Stimulated activated CD4-positive, alpha-beta T cell treated with anti-CD3 and anti-CD28 coated beads, Interleukin-4, amount 100 ng/mL, for 24 hours (primary cell): ENCODE measurements around the gene NPIPB9.
"Not testable (repeated sequence)": the region's sequence is repeated elsewhere in the genome, so short reads cannot be mapped to it uniquely, and the experiment has no call there.

ENCODE experiments used
- DNase-seq: peaks from one replicate; pipeline ENCODE4 v3.0.0-alpha.2; 2020

Gene NPIPB9

DNA sequence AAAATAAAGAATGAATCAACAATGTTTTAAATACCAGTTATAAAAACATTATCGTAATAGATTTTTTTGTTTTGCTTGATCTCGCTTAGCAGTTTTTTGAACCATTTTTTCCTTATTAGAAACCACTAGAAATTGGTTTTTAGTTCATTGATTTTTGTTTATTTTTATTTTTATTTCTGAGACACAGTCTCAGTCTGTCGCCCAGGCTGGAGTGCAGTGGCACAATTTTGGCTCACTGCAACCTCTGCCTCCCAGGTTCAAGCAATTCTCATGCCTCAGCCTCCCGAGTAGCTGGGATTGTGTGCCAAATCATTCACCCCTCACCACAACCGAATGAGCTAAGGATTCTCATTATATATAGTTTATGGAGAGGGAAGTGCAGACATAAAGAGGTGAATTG, at the start of gene NPIPB9:
Gene NPIPB9 (plus strand): TSS at position 301 of the 400 bp plus-strand sequence.
- not testable (repeated sequence) for DNase-seq

DNA sequence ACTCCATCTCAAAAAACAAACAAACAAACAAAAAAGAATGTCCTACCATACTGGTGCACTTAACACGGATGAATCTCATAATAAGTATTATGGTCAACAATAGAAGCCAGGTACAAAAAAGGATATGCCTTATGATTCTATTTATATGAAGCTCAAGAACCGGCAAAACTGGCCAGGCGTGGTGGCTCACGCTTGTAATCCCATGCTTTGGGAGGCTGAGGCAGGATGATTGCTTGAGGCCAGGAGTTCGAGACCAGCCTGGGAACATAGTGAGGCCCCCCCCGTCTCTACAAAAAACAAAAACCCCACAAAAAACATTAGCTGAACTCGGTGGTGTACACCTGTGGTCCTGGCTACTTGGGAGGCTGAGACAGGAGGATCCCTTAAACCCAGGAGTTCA, 47.3 kb upstream of the NPIPB9 start:
- DNase-seq, result not testable (repeated sequence)

DNA sequence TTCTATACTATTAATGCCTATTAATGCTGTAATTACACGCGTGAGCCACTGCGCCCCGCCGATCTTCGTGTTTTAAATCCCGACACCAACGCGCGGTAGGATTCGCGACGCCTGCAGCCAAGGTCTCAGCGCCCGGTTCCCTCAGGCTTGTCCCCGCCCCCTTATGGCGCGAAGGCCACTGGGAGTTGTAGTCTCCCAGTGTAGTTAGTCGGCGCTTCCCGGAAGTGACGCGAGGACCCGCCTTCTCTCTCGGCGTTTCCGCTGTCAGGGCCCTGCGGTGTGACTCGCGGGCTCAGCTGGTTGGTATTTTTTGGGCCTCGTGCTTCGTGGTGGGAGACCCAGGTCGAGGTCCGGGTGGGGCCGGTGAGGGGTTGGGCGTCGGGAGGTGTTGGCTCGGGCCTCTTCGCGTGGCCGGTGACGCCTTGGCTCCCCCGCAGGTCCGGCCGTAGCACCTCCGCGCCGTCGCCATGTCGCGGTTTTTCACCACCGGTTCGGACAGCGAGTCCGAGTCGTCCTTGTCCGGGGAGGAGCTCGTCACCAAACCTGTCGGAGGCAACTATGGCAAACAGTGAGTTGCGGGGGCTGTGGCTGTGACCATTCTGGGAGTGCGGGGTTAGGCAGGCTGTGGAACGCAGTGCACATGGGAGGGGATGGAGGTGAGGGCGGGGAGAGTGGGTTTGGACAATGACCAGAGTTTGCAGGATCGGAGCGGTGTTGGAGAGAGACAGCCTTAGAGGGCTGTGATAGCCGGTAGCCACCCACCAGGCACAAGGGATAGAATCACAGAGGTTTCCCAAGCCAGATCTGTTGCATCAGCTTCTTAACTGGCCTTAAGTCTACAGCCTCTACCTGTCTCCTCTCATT, 40.1 kb upstream of the NPIPB9 start, which contains the start of gene EIF3C:
Gene EIF3C (plus strand): TSS at position 245 of the 864 bp plus-strand sequence. CDS start 223 bp downstream, at position 468.
- not testable (repeated sequence) for DNase-seq

DNA sequence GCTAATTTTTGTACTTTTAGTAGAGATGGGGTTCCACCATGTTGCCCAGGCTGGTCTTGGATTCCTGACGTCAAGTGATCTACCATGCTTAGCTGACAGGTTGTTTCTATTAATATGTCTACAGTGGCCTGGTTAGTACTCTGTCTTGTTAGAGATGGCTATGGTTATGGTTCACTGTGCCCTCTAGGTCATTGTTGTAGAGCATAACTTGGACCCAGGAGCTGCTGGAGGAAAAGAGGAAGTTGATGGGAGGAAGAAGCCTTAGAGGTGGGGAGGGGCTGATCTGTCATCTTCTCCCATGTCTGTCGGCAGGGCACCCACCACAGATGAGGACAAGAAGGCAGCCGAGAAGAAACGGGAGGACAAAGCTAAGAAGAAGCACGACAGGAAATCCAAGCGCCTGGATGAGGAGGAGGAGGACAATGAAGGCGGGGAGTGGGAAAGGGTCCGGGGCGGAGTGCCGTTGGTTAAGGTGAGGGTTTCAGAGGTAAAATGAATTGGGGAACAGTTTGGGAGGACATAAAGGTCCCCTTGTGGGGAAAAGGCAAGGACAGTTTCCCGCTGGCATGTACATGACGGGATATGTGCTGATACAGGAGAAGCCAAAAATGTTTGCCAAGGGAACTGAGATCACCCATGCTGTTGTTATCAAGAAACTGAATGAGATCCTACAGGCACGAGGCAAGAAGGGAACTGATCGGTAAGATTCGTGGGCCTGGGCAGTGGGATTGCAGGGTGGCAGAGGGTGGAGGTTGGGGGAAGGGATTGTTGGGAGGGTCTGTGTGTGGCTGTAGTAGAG, 28.5 kb upstream of the NPIPB9 start:
- DNase-seq, result not testable (repeated sequence)

DNA sequence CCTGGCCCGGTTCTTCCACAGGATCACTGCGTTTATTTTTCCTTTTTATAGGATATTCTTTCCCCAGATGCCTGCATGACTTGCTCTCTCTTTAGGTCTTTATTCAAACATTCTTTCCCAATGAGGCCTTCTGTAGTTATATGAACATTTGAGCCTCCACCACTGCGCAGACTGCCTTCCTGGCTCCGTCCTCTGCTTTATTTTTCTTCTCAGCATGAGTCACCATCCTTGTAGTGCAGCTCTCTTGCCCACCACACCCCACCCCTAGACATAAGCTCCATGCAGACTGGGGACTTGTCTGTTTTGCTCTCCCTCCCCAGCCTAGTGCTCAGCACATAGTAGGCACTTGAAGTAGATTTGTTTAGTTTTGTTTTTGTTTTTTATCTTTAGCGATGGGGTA, 20.3 kb upstream of the NPIPB9 start:
- DNase-seq, result not testable (repeated sequence)

DNA sequence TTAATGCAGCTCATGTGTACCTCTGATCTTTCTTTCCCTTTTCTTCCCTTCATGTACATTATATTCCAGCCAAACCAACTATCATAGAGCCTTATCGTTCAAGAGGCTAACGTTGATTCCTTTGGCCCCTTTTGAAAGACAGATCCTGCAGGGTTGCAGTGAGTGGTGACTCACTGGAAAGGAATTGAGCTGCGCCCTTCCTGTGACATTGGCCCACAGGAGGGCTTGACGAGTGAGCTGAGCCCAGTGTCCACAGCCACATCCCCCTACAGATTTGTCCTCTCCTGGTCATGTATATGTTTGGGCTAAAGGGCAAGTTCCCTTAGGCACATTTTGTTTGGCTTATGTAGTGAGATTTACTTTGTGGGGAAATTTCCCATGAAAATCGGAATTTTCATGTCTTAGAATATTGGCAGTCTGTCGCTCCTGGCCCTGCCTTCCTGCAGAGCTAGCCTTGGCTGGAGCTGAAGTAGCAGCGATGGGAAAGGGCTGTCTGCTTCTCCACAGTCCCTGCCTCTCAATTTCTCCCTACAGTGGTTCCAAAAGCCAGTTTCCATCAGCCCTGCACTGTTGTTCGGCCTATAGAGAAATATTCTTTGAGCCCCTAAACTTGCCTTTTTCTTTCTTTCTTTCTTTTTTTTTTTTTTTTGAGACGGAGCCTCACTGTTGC, 19.0 kb upstream of the NPIPB9 start:
- DNase-seq, result not testable (repeated sequence)

DNA sequence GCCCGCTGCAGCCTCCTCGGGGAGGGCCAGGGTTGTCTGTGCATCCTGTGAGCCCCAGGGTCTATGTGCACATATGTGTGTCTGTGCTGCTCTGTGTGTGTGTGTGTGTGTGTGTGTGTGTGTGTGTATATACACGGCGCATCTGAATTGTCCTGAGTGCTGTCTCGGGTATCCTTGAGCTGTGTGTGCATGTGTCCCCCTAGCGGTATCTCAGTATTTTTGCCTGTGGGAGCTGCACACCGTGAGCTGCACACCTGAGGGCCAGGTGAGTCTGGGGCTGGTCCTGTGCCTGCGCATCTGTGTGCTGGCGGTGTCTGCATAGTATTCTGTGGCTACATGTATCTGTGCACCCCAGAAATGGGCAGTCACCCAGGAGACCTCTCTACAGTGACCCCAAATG, 11.8 kb upstream of the NPIPB9 start:
- DNase-seq, result not testable (repeated sequence)

DNA sequence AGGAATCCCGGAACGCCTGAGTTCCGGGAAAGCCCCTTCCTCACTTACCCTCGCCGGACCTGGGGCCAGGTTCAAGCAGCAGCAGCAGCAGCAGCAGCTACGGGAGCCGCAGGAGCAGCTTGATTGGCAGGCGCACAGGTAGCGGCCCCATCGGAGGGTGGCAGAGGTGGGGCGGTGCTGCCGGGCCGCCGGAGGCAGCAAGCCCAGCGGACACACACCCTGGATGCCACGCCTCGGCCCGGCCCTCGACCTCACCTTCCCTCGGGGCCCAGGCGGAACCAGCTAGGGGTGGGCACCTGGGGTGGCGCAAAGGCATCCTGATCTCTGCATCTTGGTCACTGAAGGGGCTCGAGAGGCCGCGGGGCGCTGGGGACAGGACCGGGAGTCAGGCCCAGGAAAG, 11.0 kb upstream of the NPIPB9 start:
- not testable (repeated sequence) for DNase-seq

DNA sequence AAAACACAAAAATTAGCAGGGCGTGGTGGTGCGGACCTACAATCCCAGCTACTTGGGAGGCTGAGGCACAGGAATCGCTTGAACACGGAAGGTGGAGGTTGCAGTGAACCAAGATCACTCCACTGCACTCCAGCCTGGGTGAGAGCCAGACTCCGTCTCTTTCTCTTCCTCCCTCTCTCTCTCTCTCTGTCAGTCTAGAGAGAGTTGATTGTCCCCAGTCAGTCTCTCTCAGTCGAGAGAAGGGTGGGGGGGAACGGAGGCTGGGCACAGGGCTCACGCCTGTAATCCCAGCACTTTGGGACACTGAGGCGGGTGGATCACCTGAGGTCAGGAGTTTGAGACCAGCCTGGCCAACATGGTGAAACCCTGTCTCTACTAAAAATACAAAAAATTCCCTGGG, 10.3 kb upstream of the NPIPB9 start:
- not testable (repeated sequence) for DNase-seq

DNA sequence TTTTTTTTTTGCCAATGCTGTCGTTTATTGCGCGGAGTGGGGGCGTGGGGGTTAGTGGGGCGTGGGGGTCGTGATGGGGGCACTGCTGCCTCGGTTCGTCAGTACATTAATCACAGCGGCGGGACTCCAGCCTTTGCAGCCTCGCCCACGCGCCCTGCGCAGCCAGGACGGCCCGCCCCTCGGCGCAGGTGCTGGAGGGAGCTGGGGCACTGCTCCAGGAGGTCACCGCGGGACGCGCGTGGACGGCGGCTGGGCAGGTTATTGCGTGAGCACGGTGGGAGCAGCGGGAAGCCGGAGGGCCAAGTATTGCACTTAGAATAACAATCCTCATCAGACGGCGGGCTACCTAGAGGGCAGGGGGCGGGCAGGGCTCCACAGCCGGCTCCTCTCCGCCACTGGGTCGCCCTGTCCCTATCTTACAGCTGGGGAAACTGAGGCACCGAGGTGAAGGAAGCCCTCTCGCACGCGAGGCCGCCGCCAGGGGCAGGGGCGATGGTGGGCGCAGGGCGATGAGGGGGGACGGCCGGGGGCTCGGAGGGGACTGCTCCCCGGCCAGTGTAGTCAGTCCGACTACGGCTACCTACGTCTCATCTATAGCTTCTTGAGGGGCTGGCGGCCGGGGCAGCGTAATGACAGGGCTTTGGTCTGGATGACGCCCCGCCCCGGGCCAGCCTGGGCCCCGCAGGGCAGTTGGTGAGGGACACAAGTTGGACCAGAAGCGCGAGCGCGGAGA, 4.8 kb upstream of the NPIPB9 start:
- DNase-seq, result not testable (repeated sequence)

DNA sequence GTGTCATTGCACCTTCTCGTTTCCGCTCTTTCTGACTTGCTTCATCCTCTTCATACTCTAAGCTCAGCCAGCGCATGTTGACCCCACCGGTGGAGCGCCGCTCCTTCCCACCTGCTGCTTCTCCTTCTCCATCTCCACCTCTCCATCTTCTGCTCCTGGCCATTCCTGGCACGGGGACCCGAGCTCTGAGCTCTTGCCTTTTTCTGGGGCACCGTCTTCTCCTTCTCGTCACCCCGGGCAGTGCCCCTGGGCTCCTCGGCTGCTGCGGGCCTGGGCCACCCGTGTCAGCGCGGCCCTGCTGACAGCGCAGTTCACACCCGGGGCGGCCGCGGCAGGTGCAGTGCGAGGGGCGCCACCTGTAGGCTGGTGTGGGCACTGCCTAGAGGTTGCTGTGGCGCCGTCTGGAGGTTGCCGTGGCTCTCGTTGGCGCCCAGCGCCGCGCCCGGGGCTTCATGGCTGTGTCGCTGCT, 1.6 kb upstream of the NPIPB9 start:
- peak; percentile 23 for DNase-seq

DNA sequence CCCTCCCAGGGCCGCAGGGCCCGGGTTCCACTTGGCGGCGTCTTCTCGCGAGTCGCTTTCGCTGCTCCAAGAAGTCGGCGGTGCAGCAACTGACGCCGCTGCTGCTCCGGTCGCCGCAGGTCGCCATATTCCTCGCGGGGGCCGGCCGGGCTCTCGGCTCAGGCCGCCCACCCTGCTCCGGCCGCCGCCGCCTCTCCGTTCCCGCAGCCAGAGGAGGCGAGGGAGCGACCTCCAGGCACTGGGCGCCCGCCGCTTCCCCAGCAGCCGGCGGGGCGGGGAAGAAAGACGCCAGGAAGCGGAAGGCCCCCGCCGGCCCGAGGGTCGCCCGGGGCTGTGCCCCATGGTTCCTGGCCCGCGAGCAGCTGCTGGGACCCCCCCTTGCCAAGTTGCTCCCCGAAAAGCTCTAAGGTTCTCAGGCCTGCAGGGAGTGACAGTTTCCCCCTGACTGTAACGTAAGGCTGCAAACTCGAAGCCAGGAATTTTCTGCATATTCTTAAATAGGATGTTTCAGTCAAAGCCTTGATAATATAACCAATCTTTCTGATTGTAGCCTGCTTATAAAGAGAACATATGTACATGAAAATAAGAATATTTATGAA, 1.0 kb upstream of the NPIPB9 start:
- not testable (repeated sequence) for DNase-seq

DNA sequence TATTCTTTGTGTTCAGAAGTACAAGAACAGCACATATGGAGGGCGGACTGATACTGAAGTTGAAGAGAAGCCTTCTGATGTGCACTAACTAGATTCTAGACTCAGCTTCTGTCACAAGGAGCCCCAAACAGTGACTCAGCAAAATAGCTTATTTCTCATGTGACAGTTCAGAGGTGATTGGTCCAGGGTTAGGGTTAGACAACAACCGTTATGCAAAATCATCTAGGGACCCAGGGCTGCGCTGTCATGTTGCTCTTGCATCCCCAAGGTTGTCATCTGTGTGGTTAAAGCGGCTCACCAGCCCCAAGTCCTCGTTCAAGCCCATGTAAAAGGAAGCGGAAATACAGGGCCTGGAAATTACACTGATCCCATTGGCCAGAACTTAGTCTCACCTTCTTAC, 30.1 kb downstream of the NPIPB9 start:
- not testable (repeated sequence) for DNase-seq

DNA sequence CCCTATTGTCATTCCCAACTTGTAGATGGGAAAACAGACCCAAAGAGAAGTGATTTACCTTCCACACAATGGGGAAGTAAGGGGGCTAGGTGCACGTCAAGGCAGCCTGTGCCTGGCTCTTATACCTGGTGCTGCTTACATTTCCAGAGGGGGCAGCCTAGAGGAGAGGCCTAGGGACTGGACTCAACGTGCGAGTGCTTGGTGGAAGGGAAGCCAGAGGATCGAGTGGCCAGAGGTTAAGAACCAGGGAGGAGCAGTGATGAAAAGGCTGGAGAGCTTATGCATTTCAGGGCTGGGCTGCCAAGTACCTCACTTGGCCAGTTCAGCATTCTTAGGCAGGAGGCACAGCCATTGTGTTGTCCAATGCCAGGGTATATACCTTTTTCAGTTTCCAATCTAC, 30.8 kb downstream of the NPIPB9 start:
- DNase-seq, result not testable (repeated sequence)

DNA sequence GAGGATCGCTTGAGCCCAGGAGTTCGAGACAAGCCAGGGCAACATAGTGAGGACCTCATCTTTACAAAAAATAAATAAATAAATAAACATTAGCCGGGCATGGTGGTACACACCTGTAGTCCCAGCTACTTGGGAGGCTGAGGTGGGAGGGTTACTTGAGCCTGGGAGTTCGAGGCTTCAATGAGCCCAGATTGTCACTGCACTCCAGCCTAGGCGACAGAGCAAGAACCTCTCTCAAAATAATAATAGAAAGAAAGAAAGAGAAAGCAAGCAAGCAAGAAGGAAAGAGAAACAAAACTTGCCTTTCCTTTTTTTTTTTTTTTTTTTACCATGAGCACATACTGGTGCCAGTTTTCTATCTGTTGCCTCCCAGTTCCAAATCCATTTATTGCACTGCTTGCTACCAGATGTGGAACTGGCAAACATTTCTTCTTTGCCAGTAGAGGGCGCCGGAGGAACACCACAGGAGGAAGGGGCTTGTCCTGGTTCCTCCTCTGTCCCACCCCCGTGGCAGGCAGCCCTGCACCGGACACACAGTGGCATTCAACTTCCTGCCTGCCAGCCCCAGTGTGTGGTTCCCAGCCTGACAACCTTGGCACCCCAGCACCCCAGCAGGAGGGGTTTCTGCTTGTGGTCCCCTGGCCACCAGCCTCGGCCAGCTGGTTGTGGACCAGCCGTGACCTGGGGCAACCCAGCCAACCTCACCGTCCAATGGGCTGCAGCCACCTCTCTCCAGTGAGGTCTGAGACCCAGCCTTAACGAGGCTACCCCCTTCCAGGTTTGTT, 50.8 kb downstream of the NPIPB9 start:
- DNase-seq, result peak; percentile 84

DNA sequence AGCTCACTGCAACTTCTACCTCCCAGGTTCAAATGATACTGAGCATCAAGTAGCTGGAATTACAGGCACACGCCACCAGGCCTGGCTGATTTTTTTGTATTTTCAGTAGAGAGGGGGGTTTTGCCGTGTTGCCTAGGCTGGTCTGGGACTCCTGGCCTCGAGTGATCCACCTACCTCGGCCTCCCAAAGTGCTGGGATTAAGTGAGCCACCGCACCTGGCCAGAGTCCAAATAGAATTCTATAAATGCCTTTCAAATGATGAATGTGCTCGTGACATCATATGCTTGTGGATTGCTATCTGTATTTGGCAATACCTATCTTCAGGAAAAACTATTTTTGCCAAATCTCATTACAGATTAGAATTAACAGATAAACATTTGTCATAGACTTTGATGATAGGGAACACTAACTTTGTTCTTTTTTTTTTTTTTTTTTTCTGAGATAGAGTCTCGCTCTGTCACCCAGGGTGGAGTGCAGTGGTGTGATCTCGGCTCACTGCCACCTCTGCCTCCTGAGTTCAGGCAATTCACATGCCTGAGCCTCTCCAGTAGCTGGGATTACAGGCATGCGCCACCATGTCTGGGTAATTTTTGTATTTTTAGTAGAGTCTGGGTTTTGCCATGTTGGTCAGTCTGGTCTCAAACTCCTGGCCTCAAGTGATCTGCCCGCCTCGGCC, 56.0 kb downstream of the NPIPB9 start:
- DNase-seq, result not testable (repeated sequence)

DNA sequence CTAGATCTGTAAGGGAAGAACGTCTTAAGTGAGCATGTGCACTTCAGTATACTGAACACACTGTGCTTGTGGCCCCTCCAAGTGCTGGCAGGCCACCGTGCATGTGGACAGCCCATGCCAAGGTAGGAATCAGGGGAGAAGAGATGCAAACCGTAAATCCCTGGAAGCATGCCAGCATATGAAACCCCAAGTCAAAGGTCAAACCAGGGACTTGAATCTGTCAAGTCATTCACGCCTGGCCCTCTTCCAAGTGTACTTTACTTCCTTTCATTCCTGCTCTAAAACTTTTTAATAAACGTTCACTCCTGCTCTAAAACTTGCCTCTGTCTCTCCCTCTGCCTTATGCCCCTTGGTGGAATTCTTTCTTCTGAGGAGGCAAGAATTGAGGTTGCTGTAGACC, 68.4 kb downstream of the NPIPB9 start:
- DNase-seq, result no peak

DNA sequence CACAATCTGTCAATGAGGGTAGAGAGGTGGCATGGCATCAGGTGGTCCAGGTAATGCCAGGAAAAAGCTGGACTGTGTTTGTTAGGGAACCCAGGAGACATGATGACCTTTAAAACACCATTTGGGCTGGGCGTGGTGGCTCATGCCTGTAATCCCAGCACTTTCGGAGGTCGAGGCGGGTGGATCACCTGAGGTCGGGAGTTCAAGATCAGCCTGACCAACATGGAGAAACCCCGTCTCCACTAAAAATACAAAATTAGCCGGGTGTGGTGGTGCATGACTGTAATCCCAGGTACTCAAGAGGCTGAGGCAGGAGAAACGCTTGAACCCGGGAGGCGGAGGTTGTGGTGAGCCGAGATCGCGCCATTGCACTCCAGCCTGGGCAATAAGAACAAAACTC, 69.0 kb downstream of the NPIPB9 start:
- DNase-seq, result not testable (repeated sequence)

DNA sequence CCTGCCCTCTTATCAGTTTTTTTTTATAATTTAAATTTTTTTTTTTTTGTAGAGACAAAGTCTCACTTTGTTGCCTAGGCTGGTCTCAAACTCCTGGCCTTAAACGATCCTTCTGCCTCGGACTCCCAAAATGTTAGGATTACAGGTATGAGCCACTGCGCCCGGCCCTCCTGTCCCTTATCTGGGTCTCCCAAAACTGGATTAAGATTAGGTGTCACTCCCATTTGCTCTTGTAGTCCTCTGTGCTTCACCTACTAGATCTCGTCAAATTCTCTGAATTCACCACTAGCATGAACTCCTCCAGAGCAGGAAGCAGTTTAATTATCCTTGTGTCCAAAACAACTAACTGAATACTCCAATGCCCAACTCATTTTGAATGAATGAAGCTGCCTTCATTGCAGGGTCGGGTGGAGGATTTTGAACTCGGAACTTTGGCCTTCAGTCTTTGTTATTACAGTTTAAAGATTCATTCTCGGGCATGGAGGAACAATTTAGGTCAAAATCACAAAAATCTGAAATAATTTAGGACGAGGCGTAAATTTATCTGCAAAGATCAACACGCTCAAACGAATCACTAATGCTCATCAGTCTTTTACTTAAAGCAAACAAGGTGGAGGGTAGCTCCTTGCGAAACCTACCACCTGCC, 70.4 kb downstream of the NPIPB9 start:
- DNase-seq, result no peak
